Spleen (tissue), 7 donors: Measurements from ENCODE around the gene AJAP1.

ENCODE experiments used
- CTCF ChIP-seq, 11 experiments: fragments of 200-600 bp in 7 of 11; fragments of 450-650 bp in 4 of 11; sonication (generic) in 4 of 11; IDR thresholded peaks in 8 of 11; conservative IDR thresholded peaks in 3 of 11; 1 replicate in 7 of 11; 2 replicates in 4 of 11; pipeline versions ENCODE4 v1.4.0 to v1.8.0; 2016 to 2021; ENCODE audit warnings: antibody characterized with exemption in 11 of 11, inconsistent platforms in 4 of 11, mild to moderate bottlenecking in 1 of 11
- POLR2A ChIP-seq, 3 donors: fragments of 450-650 bp; IDR thresholded peaks; one replicate each; pipeline ENCODE4 v1.5.1; 2017; ENCODE audit warnings: antibody characterized with exemption in 3 of 3, mild to moderate bottlenecking in 1 of 3
- POLR2AphosphoS5 ChIP-seq, 3 donors: sonication (generic); formaldehyde crosslinking; IDR thresholded peaks; one replicate each; pipeline ENCODE4 v1.5.1; 2017; ENCODE audit warnings: antibody characterized with exemption in 3 of 3
- donor health status: DM: no; HTN: no; CAD: no; lungs with moderate emphysema.
- donor health status: DM: no; HTN: no; CAD: no.
- donor health status: DM: no; HTN: no; CAD: no.

- no peak for TF ChIP-seq CTCF (IDR thresholded peaks at IDR 0.05 in 8 of 11, conservative IDR thresholded peaks at IDR 0.05 in 3 of 11)
- TF ChIP-seq POLR2AphosphoS5 (IDR thresholded peaks at IDR 0.05): no peak
- TF ChIP-seq POLR2A (IDR thresholded peaks at IDR 0.05): no peak
Observed at GRCh38 chr1:4787551-4787950, 133.1 kb downstream of the AJAP1 start.
